NB4 (cell line): ENCODE measurements around the gene TRIP13.

ENCODE experiments used
- MYC ChIP-seq: IDR thresholded peaks from 2 replicates; pipeline ENCODE4 v1.6.1; 2011; ENCODE audit warnings: low read depth, low read length
- POLR2A ChIP-seq: IDR thresholded peaks from 2 replicates; pipeline ENCODE4 v1.6.1; 2011; ENCODE audit warnings: mild to moderate bottlenecking; ENCODE audit not compliant: insufficient read length; ENCODE audit errors: extremely low read depth
- TF ChIP-seq, protein P1 (sequence below): IDR thresholded peaks from one replicate; pipeline ENCODE4 v1.5.1; 2012; ENCODE audit warnings: low read depth, low read length
- TF ChIP-seq, protein P2 (sequence below): IDR thresholded peaks from 2 replicates; pipeline ENCODE4 v1.6.1; 2011; ENCODE audit warnings: low read depth, low read length

DNA sequence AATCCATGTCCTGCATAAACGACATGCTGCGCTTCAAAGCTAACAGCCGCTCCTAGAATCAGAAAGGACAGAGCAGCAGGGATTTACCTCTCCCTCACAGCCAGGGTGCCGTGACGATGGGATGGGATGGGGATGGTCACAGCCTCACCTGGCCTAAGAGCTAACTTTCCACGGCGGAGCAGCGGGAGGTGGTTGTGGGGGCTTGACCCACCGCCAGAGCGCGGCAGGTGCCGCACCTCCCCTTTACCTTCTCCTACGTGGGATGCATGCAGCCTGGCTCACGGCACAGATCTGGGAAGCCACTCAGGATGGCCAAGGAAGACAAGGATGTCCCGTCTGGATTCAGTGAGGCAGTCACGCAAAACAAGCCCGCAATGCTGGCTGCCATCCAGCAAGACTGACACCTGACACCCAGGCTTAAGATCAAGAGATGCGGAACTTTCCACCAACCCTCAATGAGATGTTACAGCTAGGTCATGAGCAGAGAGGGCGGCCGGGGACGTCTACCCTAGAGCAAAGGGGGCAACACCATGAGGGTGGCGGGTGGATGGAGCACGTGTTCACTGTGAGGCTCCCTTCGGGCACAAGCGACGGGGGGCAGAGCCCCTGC lies 5.9 kb upstream of the TRIP13 start:
- TF ChIP-seq, protein P1, sequence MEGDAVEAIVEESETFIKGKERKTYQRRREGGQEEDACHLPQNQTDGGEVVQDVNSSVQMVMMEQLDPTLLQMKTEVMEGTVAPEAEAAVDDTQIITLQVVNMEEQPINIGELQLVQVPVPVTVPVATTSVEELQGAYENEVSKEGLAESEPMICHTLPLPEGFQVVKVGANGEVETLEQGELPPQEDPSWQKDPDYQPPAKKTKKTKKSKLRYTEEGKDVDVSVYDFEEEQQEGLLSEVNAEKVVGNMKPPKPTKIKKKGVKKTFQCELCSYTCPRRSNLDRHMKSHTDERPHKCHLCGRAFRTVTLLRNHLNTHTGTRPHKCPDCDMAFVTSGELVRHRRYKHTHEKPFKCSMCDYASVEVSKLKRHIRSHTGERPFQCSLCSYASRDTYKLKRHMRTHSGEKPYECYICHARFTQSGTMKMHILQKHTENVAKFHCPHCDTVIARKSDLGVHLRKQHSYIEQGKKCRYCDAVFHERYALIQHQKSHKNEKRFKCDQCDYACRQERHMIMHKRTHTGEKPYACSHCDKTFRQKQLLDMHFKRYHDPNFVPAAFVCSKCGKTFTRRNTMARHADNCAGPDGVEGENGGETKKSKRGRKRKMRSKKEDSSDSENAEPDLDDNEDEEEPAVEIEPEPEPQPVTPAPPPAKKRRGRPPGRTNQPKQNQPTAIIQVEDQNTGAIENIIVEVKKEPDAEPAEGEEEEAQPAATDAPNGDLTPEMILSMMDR: no peak
- TF ChIP-seq POLR2A: no peak
- TF ChIP-seq, protein P2, sequence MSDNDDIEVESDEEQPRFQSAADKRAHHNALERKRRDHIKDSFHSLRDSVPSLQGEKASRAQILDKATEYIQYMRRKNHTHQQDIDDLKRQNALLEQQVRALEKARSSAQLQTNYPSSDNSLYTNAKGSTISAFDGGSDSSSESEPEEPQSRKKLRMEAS: no peak
- TF ChIP-seq MYC: no peak
